ENCODE data around the gene CLRN2. TPM values are rescaled to one million over a fixed set of nuclear protein-coding genes. Genes with fewer than 3 reads are reported as not detected.
A peak's percentile ranks its signal among the peaks of the same experiment; 100 is the strongest.

CLRN2 gene
- total RNA-seq, 2 experiments from 2014 or later = not detected

DNA sequence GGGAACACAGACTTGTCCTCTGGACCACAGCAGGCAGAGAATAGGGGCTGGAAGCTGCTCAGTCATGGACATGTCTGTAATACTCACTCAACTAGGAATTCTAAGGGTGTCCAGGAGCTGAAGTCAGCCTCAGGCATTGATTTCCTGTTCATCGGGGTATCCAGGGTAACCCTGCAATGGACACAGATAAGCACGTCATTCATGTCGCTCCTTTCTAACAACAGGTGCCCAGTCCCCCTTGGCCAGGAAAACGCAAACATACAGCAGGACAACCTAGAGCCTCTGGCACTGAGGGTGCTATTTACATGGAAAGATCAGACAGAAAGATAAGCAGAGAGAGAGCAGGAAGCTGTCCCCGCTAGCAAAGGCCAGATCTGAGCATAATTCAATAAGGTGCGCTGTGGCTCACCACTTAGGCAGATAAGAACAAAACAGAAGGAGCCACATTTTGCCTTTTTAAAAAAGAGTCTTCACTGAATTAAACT lies 24.3 kb upstream of the CLRN2 start:
- Mint-ChIP-seq H3K9me3 (ENCODE audit: insufficient read depth) (no peaks in the 10 kb centered on the region), H3K27me3 (ENCODE audit: low read depth) (no peaks in the 10 kb centered on the region), H3K4me3 (no peak overlapping the region), H3K36me3 (ENCODE audit: low read depth) (peaks cover 27% of the 10 kb centered on the region), H3K4me1 (ENCODE audit: low read depth) (peaks cover 14% of the 10 kb centered on the region), H3K27ac (peak overlapping the region; percentile 11)
- DNase-seq (no peak), ATAC-seq (no peak)
- CTCF ChIA-PET = no interaction called here
- POLR2A ChIA-PET = interaction anchor here (0.6 kb wide), 1 partner anchor 387 kb away, joined by 3 read pairs; no protein-coding TSS in a partner anchor

DNA sequence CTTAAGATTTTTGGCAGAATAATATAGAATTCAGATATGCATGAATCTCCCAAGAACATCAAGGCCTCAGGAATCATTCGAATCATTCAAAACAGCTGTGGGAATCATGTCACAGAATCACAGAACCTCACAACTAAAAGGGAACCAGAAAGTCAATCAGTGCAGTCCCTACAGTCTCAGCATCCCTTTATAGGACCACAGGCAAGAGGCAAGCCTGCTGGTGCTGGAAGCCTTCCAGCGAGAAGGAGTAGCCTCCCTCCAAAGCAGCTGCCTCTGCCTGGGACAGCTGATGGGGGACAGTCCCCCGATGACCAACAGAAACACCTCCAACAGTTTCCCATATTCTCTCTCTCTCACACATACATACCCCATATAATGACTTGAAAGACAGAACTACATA lies 23.8 kb upstream of the CLRN2 start:
- no peak overlapping the region for H3K4me3 Mint-ChIP-seq
- DNase-seq = no peak
- ChIA-PET CTCF (no interaction called here), POLR2A (interaction anchor here (0.6 kb wide), 1 partner anchor 387 kb away, joined by 3 read pairs; no protein-coding TSS in a partner anchor)
- no peaks in the 10 kb centered on the region for H3K9me3 Mint-ChIP-seq (ENCODE audit: insufficient read depth)
- no peaks in the 10 kb centered on the region for H3K27me3 Mint-ChIP-seq (ENCODE audit: low read depth)
- ATAC-seq = no peak
- H3K27ac Mint-ChIP-seq = no peak overlapping the region
- H3K36me3 Mint-ChIP-seq (ENCODE audit: low read depth) = peaks cover 25% of the 10 kb centered on the region
- peaks cover 14% of the 10 kb centered on the region for H3K4me1 Mint-ChIP-seq (ENCODE audit: low read depth)

DNA sequence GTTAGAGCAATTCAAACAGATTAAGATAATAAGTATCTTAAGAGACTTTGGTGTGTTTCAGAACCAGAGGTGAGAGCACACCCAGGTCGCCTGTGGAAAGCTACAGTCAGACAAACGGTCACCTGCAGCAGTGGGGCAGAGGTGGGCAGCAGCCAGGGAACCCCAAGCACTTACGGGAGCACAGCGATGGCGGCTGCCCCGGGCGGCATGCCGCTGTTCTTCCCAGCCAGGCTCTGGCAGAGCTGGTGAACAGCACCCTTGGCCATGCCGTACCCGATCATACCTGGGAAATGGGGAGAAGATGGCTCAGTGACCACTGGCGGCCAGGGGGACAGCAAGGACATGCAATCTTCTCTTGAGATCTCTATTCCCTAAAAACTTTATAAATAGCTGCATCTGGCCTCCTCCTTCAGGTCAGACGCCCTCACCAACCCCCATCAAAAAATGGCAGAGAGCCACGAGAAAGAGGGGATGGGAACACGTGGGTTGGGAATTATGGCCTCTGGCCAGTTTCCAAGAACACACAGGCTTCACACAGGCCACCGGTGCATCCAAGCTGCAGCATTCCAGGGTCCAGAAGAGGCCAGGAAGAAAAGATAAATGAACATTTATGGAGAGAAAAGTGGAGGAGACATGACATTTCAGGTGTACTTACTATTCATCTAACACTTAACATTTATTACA lies 22.8 kb upstream of the CLRN2 start:
- Mint-ChIP-seq H3K27ac (no peak overlapping the region), H3K9me3 (ENCODE audit: insufficient read depth) (no peaks in the 10 kb centered on the region), H3K4me3 (no peak overlapping the region), H3K36me3 (ENCODE audit: low read depth) (peaks cover 16% of the 10 kb centered on the region), H3K4me1 (ENCODE audit: low read depth) (peaks cover 14% of the 10 kb centered on the region), H3K27me3 (ENCODE audit: low read depth) (no peaks in the 10 kb centered on the region)
- CTCF ChIA-PET = no interaction called here
- ATAC-seq = no peak
- no peak for DNase-seq
- POLR2A ChIA-PET = no interaction called here

DNA sequence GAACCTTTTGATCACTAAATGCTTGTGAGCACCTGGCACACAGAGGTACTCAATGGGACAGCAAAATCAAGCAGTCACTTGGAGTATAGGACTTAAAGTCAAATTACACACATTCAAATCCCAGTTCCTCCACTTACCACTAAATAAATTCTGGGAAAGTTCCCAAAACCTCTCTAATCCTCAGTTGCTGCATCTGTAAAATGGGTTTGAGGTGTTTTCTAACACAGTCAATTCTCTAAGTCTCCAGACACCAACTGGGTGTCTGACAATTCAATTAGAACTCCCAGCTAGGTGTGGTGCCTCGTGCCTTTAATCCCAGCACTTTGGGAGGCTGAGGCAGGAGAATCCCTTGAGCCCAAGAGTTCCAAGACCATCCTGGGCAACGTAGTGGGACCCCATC lies 22.1 kb upstream of the CLRN2 start:
- Mint-ChIP-seq H3K27ac (no peak overlapping the region), H3K9me3 (ENCODE audit: insufficient read depth) (no peaks in the 10 kb centered on the region), H3K36me3 (ENCODE audit: low read depth) (peaks cover 17% of the 10 kb centered on the region), H3K27me3 (ENCODE audit: low read depth) (no peaks in the 10 kb centered on the region), H3K4me3 (no peak overlapping the region), H3K4me1 (ENCODE audit: low read depth) (peaks cover 14% of the 10 kb centered on the region)
- no peak for ATAC-seq
- ChIA-PET POLR2A (no interaction called here), CTCF (no interaction called here)
- DNase-seq = no peak

DNA sequence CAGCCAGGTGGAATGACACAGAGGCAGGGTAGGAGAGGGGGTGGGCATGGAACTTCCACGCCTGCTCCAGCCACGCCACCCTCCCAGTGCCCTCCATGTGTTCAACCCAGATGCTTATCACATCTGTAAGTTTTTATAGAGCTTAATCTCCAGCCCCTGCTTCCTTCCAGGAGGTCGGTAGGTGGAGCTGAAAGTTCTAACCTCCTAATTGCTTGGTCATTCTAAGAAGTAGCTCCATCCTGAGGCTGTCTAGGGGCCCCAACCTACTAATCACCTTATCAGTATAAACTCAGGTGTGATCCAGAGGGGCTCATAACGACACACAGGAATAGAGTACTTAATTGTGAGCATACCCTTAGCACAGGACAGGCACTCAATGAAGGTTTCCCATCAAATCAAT lies 21.3 kb upstream of the CLRN2 start:
- DNase-seq (no peak), ATAC-seq (no peak)
- Mint-ChIP-seq H3K9me3 (ENCODE audit: insufficient read depth) (no peaks in the 10 kb centered on the region), H3K4me1 (ENCODE audit: low read depth) (peaks cover 14% of the 10 kb centered on the region), H3K36me3 (ENCODE audit: low read depth) (peaks cover 20% of the 10 kb centered on the region), H3K4me3 (no peak overlapping the region), H3K27me3 (ENCODE audit: low read depth) (no peaks in the 10 kb centered on the region), H3K27ac (no peak overlapping the region)
- ChIA-PET POLR2A (no interaction called here), CTCF (interaction anchor here (1.5 kb wide), 1 partner anchor 315 kb away, joined by 3 read pairs; no protein-coding TSS in a partner anchor)

DNA sequence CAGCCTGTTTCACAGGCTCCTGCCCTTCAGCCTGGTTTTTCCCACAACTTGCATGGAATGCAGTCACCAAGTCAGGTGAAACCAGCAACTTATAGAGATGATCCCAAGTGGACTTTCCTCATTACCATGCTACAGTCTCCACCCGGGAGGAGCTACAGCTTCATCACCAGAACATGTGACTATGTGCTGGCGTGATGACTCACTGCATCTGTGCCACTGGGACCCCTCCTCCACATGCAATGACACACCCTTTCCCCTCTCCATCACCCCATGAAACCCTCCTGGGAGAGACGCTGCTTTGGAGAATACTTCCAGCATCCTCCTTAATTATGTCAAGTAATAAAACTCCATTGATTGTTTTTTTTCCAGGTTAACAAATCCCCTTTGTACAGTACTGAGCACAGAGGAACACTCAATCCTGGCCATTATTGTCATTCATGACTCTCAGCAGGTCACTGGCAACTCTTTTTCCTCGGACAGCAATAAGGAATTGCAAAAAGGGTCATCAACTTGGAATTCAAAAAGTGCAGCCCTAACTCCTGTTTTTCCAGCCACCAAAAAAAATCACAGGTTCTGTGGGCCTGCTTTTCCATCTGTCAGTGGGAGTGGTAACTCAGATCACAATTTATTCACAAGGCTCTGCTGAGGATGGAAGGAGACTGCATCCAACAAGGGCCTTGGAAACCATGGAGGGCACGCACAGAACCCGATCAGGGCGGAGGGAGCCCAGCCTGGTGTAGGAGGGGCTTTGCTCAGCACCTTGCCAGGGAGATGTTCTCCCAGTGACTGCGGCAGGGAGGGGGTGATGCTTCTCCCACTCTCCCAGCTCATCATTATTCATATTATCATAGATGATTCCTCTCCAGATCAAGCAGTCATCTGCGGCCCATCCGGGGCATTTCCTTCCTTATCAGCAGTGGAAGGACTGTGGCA lies 20.4 kb upstream of the CLRN2 start:
- no peak overlapping the region for H3K4me3 Mint-ChIP-seq
- H3K4me1 Mint-ChIP-seq (ENCODE audit: low read depth) = peaks cover 9% of the 10 kb centered on the region
- ChIA-PET POLR2A (interaction anchor here (0.5 kb wide), 1 partner anchor 29 kb away, joined by 4 read pairs; no protein-coding TSS in a partner anchor), CTCF (interaction anchor here (1.5 kb wide), 1 partner anchor 314 kb away, joined by 3 read pairs; no protein-coding TSS in a partner anchor)
- H3K27ac Mint-ChIP-seq = no peak overlapping the region
- no peak for DNase-seq
- peaks cover 18% of the 10 kb centered on the region for H3K36me3 Mint-ChIP-seq (ENCODE audit: low read depth)
- no peaks in the 10 kb centered on the region for H3K27me3 Mint-ChIP-seq (ENCODE audit: low read depth)
- H3K9me3 Mint-ChIP-seq (ENCODE audit: insufficient read depth) = no peaks in the 10 kb centered on the region
- ATAC-seq = no peak

DNA sequence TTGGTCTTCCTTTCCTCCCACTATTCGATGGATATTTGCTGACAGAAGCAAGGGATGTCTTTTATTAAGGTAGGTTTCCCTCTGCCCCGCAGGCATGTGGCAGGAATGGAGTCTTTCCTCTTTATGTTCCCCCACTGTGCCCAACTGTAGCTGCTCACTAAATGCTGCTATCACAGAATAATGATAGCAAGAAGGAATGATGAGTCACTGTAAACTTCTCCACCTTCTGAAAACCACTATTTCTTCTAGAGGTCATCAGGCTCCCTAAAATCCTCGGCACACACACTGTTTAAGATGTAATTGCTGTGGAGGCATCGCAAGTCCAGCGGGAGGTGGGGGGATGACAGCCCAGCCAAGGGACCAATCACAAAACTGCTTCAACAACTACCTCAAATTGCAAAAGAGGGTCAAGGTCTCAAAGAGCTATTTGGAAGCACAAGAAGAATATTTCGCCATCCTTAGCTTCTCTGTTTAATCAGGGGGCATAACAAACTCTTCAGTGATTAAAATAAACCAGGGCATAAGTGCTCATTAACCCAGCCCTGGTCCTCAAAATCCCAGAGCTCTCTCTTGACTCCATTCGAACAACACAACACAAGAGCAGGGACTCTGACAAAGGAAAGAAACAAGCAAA lies 17.0 kb upstream of the CLRN2 start:
- Mint-ChIP-seq H3K27me3 (ENCODE audit: low read depth) (no peaks in the 10 kb centered on the region), H3K9me3 (ENCODE audit: insufficient read depth) (no peaks in the 10 kb centered on the region), H3K4me1 (ENCODE audit: low read depth) (peaks cover 15% of the 10 kb centered on the region), H3K4me3 (no peak overlapping the region), H3K27ac (no peak overlapping the region), H3K36me3 (ENCODE audit: low read depth) (peaks cover 32% of the 10 kb centered on the region)
- CTCF ChIA-PET = interaction anchor here (0.9 kb wide), 1 partner anchor 26 kb away, joined by 4 read pairs; no protein-coding TSS in a partner anchor
- ATAC-seq = no peak
- POLR2A ChIA-PET = no interaction called here
- no peak for DNase-seq

DNA sequence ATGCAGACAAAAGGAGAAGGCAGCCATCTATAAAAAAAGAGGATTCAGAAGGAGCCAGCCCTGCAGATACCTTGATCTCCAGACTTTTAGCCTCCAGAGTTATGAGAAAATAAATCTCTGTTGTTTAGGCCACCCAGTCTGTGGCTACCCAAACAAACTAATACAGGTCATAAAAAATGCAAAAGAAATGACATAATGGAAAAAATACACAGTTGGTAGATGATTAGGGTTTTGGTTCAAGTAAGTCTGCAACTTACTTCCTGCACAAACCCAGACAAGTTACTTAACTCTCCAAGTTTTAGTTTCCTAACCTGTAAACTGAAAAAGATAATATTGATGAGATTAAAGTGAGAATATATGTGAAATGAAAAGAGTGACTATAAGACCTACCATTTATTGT lies 14.4 kb upstream of the CLRN2 start:
- CTCF ChIA-PET = no interaction called here

DNA sequence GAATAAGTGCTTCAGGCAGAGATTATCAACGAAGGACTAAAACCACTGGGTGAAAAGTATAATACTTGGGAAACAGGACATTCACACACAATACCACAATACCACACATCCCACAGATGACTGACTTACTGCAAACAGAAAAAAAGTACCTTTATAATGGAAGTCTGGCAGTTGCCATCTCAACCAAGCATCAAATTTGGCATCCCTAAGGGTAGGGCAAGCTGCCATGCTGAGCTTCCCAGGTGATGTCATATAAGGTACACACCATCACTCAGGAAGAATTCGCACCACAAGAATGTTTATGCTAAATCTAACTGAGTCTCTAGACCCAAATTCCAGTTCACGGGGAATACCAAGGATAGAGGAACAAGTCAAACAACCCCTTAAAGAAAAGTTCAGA lies 12.2 kb upstream of the CLRN2 start:
- no peaks in the 10 kb centered on the region for H3K9me3 Mint-ChIP-seq (ENCODE audit: insufficient read depth)
- H3K4me3 Mint-ChIP-seq = no peak overlapping the region
- no peak overlapping the region for H3K27ac Mint-ChIP-seq
- ChIA-PET POLR2A (no interaction called here), CTCF (no interaction called here)
- ATAC-seq = no peak
- DNase-seq = no peak
- H3K27me3 Mint-ChIP-seq (ENCODE audit: low read depth) = no peaks in the 10 kb centered on the region
- H3K4me1 Mint-ChIP-seq (ENCODE audit: low read depth) = peaks cover 13% of the 10 kb centered on the region
- H3K36me3 Mint-ChIP-seq (ENCODE audit: low read depth) = peaks cover 54% of the 10 kb centered on the region

More for the DNA sequence above, 14.4 kb upstream of the CLRN2 start:
- ATAC-seq (no peak), DNase-seq (no peak)
- no peak overlapping the region for H3K27ac Mint-ChIP-seq
- no peak overlapping the region for H3K4me3 Mint-ChIP-seq
- H3K4me1 Mint-ChIP-seq (ENCODE audit: low read depth) = peaks cover 13% of the 10 kb centered on the region
- no peaks in the 10 kb centered on the region for H3K9me3 Mint-ChIP-seq (ENCODE audit: insufficient read depth)
- H3K27me3 Mint-ChIP-seq (ENCODE audit: low read depth) = no peaks in the 10 kb centered on the region
- POLR2A ChIA-PET = no interaction called here
- peaks cover 43% of the 10 kb centered on the region for H3K36me3 Mint-ChIP-seq (ENCODE audit: low read depth)

DNA sequence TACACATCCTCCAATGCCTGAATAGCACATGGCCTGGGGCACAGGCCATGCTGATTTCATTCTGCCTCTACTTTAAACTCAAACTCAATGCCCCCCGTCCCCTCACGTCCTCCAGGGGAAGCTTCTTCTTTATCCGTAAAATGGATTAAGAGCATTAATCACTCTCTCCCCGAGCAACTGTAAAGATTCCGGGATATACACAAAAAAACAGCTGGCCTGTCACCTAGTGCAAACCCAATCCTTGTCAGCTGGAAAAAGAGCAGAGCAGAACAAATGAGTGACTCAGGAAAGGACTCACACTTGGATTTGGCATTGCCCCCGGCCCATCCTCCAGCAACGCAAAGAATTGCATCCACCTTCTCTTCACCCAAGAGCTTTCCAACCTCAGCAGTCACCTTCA lies 10.9 kb upstream of the CLRN2 start:
- Mint-ChIP-seq H3K4me1 (ENCODE audit: low read depth) (peaks cover 13% of the 10 kb centered on the region), H3K27ac (no peak overlapping the region), H3K9me3 (ENCODE audit: insufficient read depth) (no peaks in the 10 kb centered on the region), H3K36me3 (ENCODE audit: low read depth) (peaks cover 50% of the 10 kb centered on the region), H3K4me3 (no peak overlapping the region), H3K27me3 (ENCODE audit: low read depth) (no peaks in the 10 kb centered on the region)
- no peak for DNase-seq
- ChIA-PET POLR2A (no interaction called here), CTCF (interaction anchor here (1.1 to 1.3 kb wide), 2 partner anchors 9 to 587 kb away, joined by 3 to 4 read pairs; no protein-coding TSS in a partner anchor)
- no peak for ATAC-seq

DNA sequence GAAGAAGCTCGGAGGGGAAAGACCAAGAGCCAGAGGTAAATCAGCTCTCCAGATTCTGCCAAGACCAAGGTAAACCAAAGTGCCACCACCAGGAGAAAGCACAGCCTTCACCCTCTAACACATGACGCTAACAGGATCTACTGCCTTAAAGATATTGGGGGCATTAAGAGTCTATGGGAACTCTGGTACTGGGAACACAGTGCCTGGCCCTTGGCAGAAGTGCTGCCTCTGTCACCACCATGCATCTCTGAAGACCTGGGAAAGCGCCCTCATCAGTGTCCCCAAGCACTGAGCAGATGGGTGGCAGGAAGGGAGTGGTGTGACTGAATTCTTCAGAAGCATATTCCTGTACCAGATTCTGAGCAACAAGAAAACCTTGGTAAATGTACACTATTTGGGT lies 4.4 kb upstream of the CLRN2 start:
- Mint-ChIP-seq H3K27ac (no peak overlapping the region), H3K9me3 (ENCODE audit: insufficient read depth) (no peaks in the 10 kb centered on the region), H3K27me3 (ENCODE audit: low read depth) (peaks cover 2% of the 10 kb centered on the region), H3K4me3 (peak overlapping the region; percentile 39), H3K4me1 (ENCODE audit: low read depth) (peaks cover 21% of the 10 kb centered on the region), H3K36me3 (ENCODE audit: low read depth) (peaks cover 24% of the 10 kb centered on the region)
- ATAC-seq (no peak), DNase-seq (no peak)
- ChIA-PET POLR2A (interaction anchor here (0.6 kb wide), 1 partner anchor 23 kb away, joined by 3 read pairs; no protein-coding TSS in a partner anchor), CTCF (interaction anchor here (0.8 kb wide), 1 partner anchor 38 kb away, joined by 3 read pairs; no protein-coding TSS in a partner anchor)
